PFSK-1 (cell line): ENCODE results near the gene SUPT5H.

Source experiments
- SIN3A ChIP-seq: IDR thresholded peaks from 2 replicates; pipeline ENCODE4 v1.6.1; 2012; ENCODE audit warnings: mild to moderate bottlenecking, low read length, moderate library complexity, borderline replicate concordance; ENCODE audit not compliant: insufficient read depth
- TAF1 ChIP-seq: IDR thresholded peaks from 2 replicates; pipeline ENCODE4 v1.6.1; 2012; ENCODE audit warnings: low read length, control low read depth, borderline replicate concordance; ENCODE audit not compliant: insufficient read depth

GRCh38 chr19:39525205-39525604, 79.8 kb downstream of the SUPT5H start:
- TF ChIP-seq SIN3A (no peak), TAF1 (no peak)
